ENCODE results near the gene PNPLA5.

The PNPLA5 gene

GRCh38 chr22:43867839-43868635 is 23.8 kb downstream of the PNPLA5 start:
- Histone ChIP-seq H2BK15ac (replicated peaks; ENCODE audit: low read depth) (no peak overlapping the region), H2BK120ac (ENCODE audit: low read depth, low read length) (no peak overlapping the region), H4K8ac (ENCODE audit: low read depth, low read length) (no peak overlapping the region), H3K18ac (ENCODE audit: low read length) (no peak overlapping the region), H3K4me3 (ENCODE audit: low read length) (no peak overlapping the region), H3K9ac (ENCODE audit: low read length) (no peak overlapping the region), H2AK5ac (ENCODE audit: low read length) (no peak overlapping the region), H2BK5ac (ENCODE audit: low read length) (no peak overlapping the region), H3K79me2 (ENCODE audit: control insufficient read depth, insufficient read depth, low read length) (no peaks in the 10 kb centered on the region), H3K27me3 (ENCODE audit: insufficient read depth, low read length, poor library complexity) (no peaks in the 10 kb centered on the region), H3K79me1 (ENCODE audit: low read length) (no peaks in the 10 kb centered on the region), H3K36me3 (ENCODE audit: control insufficient read depth, insufficient read depth, low read length) (no peaks in the 10 kb centered on the region), H3K27ac (ENCODE audit: low read depth, low read length) (no peak overlapping the region), H3K4me2 (ENCODE audit: low read length) (no peak overlapping the region), H3K23ac (ENCODE audit: low read length) (no peak overlapping the region), H3K56ac (ENCODE audit: low read length) (no peak overlapping the region), H3K4me1 (ENCODE audit: control insufficient read depth, low read depth, low read length) (no peaks in the 10 kb centered on the region), H3K4ac (ENCODE audit: low read depth, low read length) (no peak overlapping the region), H4K5ac (ENCODE audit: low read length) (no peak overlapping the region)
- no CpG with 5 or more reads among the region's 11 CpGs for WGBS (ENCODE audit: extremely low coverage, insufficient coverage, low lambda C conversion rate)
- DNase-seq = peak; percentile 90

- Histone ChIP-seq H3K18ac (ENCODE audit: low read length) (no peak overlapping the region), H3K4me1 (ENCODE audit: control insufficient read depth, low read depth, low read length) (peaks cover 3% of the 10 kb centered on the region), H3K9ac (ENCODE audit: low read length) (no peak overlapping the region), H3K4ac (ENCODE audit: low read depth, low read length) (no peak overlapping the region), H3K23ac (ENCODE audit: low read length) (no peak overlapping the region), H3K79me2 (ENCODE audit: control insufficient read depth, insufficient read depth, low read length) (peaks cover 15% of the 10 kb centered on the region), H3K56ac (ENCODE audit: low read length) (peak overlapping the region; percentile 71), H2BK120ac (ENCODE audit: low read depth, low read length) (no peak overlapping the region), H3K36me3 (ENCODE audit: control insufficient read depth, insufficient read depth, low read length) (no peaks in the 10 kb centered on the region), H4K8ac (ENCODE audit: low read depth, low read length) (no peak overlapping the region), H2BK15ac (replicated peaks; ENCODE audit: low read depth) (no peak overlapping the region), H2AK5ac (ENCODE audit: low read length) (no peak overlapping the region), H3K27ac (ENCODE audit: low read depth, low read length) (no peak overlapping the region), H3K27me3 (ENCODE audit: insufficient read depth, low read length, poor library complexity) (no peaks in the 10 kb centered on the region), H3K79me1 (ENCODE audit: low read length) (peaks cover 13% of the 10 kb centered on the region), H3K4me3 (ENCODE audit: low read length) (no peak overlapping the region), H4K5ac (ENCODE audit: low read length) (no peak overlapping the region), H2BK5ac (ENCODE audit: low read length) (no peak overlapping the region), H3K4me2 (ENCODE audit: low read length) (no peak overlapping the region)
- DNase-seq = no peak
- no CpG with 5 or more reads among the region's 11 CpGs for WGBS (ENCODE audit: extremely low coverage, insufficient coverage, low lambda C conversion rate)
These were observed 29.0 kb downstream of the PNPLA5 start for GRCh38 chr22:43862882-43863202.

- Histone ChIP-seq H2BK120ac (ENCODE audit: low read depth, low read length) (no peak within 1 kb of the TSS), H2BK15ac (replicated peaks; ENCODE audit: low read depth) (no peak within 1 kb of the TSS), H3K36me3 (ENCODE audit: control insufficient read depth, insufficient read depth, low read length) (no peaks in the 10 kb centered on the region), H3K9ac (ENCODE audit: low read length) (peak within 1 kb of the TSS; percentile 69), H2BK5ac (ENCODE audit: low read length) (no peak within 1 kb of the TSS), H3K4me3 (ENCODE audit: low read length) (peak within 1 kb of the TSS; percentile 58), H3K18ac (ENCODE audit: low read length) (no peak within 1 kb of the TSS), H2AK5ac (ENCODE audit: low read length) (no peak within 1 kb of the TSS), H4K8ac (ENCODE audit: low read depth, low read length) (no peak within 1 kb of the TSS), H3K27ac (ENCODE audit: low read depth, low read length) (no peak within 1 kb of the TSS), H4K5ac (ENCODE audit: low read length) (no peak within 1 kb of the TSS), H3K23ac (ENCODE audit: low read length) (no peak within 1 kb of the TSS), H3K4me1 (ENCODE audit: control insufficient read depth, low read depth, low read length) (peaks cover 3% of the 10 kb centered on the region), H3K79me1 (ENCODE audit: low read length) (peaks cover 13% of the 10 kb centered on the region), H3K4ac (ENCODE audit: low read depth, low read length) (no peak within 1 kb of the TSS), H3K56ac (ENCODE audit: low read length) (peak within 1 kb of the TSS; percentile 86), H3K4me2 (ENCODE audit: low read length) (peak within 1 kb of the TSS; percentile 33), H3K79me2 (ENCODE audit: control insufficient read depth, insufficient read depth, low read length) (peaks cover 15% of the 10 kb centered on the region), H3K27me3 (ENCODE audit: insufficient read depth, low read length, poor library complexity) (no peaks in the 10 kb centered on the region)
- no CpG with 5 or more reads among the region's 121 CpGs for WGBS (ENCODE audit: extremely low coverage, insufficient coverage, low lambda C conversion rate)
- peak; percentile 49 for DNase-seq
These were observed 29.5 kb downstream of the PNPLA5 start, which contains the start of gene SULT4A1 for GRCh38 chr22:43862074-43862881. TSS of gene SULT4A1 (minus strand) at chr22:43862513. CDS start at chr22:43862382, 131 bp downstream.

DNA sequence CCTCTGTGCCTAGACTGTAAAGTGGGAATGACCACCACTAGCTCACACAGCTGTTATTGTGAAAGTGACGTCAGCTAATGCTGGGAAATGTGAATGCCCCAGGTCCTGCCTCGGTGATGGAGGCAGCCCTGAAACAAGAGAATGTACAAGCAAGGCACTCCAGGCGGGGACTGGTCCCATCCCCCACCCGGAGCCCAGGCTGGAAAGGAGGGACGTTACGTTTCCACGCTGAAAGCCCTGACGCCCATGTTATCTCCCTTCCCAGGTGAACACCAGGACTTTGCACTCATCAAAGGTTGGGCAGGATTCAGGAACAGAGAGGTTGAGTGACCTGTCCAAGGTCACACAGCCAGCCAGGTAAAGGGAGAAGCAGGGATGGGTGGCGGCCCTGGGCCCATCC is 30.3 kb downstream of the PNPLA5 start:
- H3K27me3 ChIP-seq (ENCODE audit: insufficient read depth, low read length, poor library complexity) = no peaks in the 10 kb centered on the region
- no peak overlapping the region for H4K8ac ChIP-seq (ENCODE audit: low read depth, low read length)
- no peak overlapping the region for H2BK5ac ChIP-seq (ENCODE audit: low read length)
- H3K79me1 ChIP-seq (ENCODE audit: low read length) = peaks cover 15% of the 10 kb centered on the region
- peak overlapping the region; percentile 33 for H3K4me2 ChIP-seq (ENCODE audit: low read length)
- no peak overlapping the region for H3K4ac ChIP-seq (ENCODE audit: low read depth, low read length)
- no CpG with 5 or more reads among the region's 9 CpGs for WGBS (ENCODE audit: extremely low coverage, insufficient coverage, low lambda C conversion rate)
- no peak overlapping the region for H3K23ac ChIP-seq (ENCODE audit: low read length)
- H2AK5ac ChIP-seq (ENCODE audit: low read length) = no peak overlapping the region
- H3K4me1 ChIP-seq (ENCODE audit: control insufficient read depth, low read depth, low read length) = peaks cover 3% of the 10 kb centered on the region
- peaks cover 17% of the 10 kb centered on the region for H3K79me2 ChIP-seq (ENCODE audit: control insufficient read depth, insufficient read depth, low read length)
- no peak overlapping the region for H4K5ac ChIP-seq (ENCODE audit: low read length)
- no peak overlapping the region for H3K27ac ChIP-seq (ENCODE audit: low read depth, low read length)
- H3K4me3 ChIP-seq (ENCODE audit: low read length) = peak overlapping the region; percentile 8
- no peak overlapping the region for H2BK15ac ChIP-seq (replicated peaks; ENCODE audit: low read depth)
- H3K9ac ChIP-seq (ENCODE audit: low read length) = peak overlapping the region; percentile 39
- H3K56ac ChIP-seq (ENCODE audit: low read length) = peak overlapping the region; percentile 76
- no peak overlapping the region for H3K18ac ChIP-seq (ENCODE audit: low read length)
- no peak overlapping the region for H2BK120ac ChIP-seq (ENCODE audit: low read depth, low read length)
- H3K36me3 ChIP-seq (ENCODE audit: control insufficient read depth, insufficient read depth, low read length) = no peaks in the 10 kb centered on the region
- peak; percentile 23 for DNase-seq

DNA sequence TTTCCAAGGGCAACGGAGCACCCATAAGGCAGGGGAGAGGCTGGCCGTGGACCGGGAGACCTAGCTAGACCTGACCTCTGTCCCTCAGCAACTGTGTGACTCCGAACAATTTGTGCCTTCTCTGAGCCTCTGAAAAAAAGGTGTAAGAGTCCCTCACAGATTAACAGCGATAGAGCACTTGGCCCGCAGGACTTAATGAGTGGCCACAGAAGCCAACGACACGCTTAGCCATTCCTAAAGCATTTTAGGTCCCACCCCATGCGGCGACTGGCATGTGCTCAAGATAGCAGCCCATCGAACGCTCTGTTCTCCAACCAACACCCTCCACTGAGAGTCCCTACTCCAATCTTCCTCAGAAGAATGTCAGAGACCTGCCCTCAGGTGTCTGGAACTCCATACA is 31.0 kb downstream of the PNPLA5 start:
- Histone ChIP-seq H3K36me3 (ENCODE audit: control insufficient read depth, insufficient read depth, low read length) (no peaks in the 10 kb centered on the region), H2BK15ac (replicated peaks; ENCODE audit: low read depth) (no peak overlapping the region), H3K23ac (ENCODE audit: low read length) (no peak overlapping the region), H2BK120ac (ENCODE audit: low read depth, low read length) (no peak overlapping the region), H3K4ac (ENCODE audit: low read depth, low read length) (no peak overlapping the region), H3K4me2 (ENCODE audit: low read length) (no peak overlapping the region), H3K18ac (ENCODE audit: low read length) (no peak overlapping the region), H3K27me3 (ENCODE audit: insufficient read depth, low read length, poor library complexity) (no peaks in the 10 kb centered on the region), H2BK5ac (ENCODE audit: low read length) (no peak overlapping the region), H2AK5ac (ENCODE audit: low read length) (no peak overlapping the region), H3K79me1 (ENCODE audit: low read length) (peaks cover 21% of the 10 kb centered on the region), H3K56ac (ENCODE audit: low read length) (no peak overlapping the region), H4K5ac (ENCODE audit: low read length) (no peak overlapping the region), H4K8ac (ENCODE audit: low read depth, low read length) (no peak overlapping the region), H3K9ac (ENCODE audit: low read length) (peak overlapping the region; percentile 39), H3K27ac (ENCODE audit: low read depth, low read length) (no peak overlapping the region), H3K4me3 (ENCODE audit: low read length) (no peak overlapping the region), H3K79me2 (ENCODE audit: control insufficient read depth, insufficient read depth, low read length) (peaks cover 22% of the 10 kb centered on the region), H3K4me1 (ENCODE audit: control insufficient read depth, low read depth, low read length) (peaks cover 3% of the 10 kb centered on the region)
- WGBS (ENCODE audit: extremely low coverage, insufficient coverage, low lambda C conversion rate) = no CpG with 5 or more reads among the region's 12 CpGs
- DNase-seq = peak; percentile 23
